DLD1 (cell line): ENCODE data around the gene SPTLC3.

ENCODE experiments used
- in situ Hi-C: cut with HindIII; loops from 2 replicates; pipeline ENCODE4 v1.10.0; 2017; ENCODE audit warnings: low sequenced_read_pairs

SPTLC3 gene

DNA sequence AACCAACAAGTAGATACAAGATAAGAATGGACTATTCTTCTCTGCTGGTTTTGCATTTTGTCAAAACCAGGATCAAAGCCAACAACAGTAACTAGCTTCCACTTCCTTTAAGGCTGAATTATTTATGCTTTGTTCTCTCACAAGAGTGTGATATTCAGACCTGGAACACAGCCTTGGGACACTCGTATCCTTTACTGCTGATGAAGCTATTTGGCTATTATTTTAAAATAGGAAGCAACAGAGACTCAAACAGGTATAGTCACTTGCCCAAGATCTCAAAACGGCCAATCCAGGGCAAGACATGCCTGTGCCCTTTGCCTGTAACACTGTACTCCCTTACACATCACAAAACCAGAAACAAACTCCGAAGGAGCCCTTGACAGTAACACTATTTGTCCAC lies 19.9 kb downstream of the SPTLC3 start:
- in situ Hi-C loops: no loop called here

- in situ Hi-C loops: no loop called here
Observed at GRCh38 chr20:13029687-13030375, 21.1 kb downstream of the SPTLC3 start.

DNA sequence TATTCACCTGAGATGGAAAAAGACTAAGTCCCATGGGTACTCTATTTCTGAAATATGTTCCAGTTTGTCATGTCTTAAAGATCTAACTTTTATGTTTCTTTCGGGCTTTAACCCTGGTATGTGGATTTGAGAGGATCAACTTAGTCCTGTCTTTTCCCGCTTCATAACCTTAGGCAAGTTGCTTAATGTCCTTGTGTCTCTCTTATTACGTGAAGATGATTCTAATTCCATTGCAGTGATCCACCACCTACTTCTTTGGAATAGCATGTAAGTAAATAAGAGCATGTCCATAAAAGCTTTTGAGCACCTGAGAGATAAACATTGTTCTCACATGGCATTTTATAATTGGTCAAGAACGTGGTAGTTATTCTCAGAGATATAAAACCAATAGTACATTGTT lies 23.0 kb downstream of the SPTLC3 start:
- in situ Hi-C loops: no loop called here

- in situ Hi-C loops: no loop called here
Observed at GRCh38 chr20:13034115-13034514, 25.3 kb downstream of the SPTLC3 start.

- in situ Hi-C loops: no loop called here
Observed at GRCh38 chr20:13034936-13035335, 26.2 kb downstream of the SPTLC3 start.

DNA sequence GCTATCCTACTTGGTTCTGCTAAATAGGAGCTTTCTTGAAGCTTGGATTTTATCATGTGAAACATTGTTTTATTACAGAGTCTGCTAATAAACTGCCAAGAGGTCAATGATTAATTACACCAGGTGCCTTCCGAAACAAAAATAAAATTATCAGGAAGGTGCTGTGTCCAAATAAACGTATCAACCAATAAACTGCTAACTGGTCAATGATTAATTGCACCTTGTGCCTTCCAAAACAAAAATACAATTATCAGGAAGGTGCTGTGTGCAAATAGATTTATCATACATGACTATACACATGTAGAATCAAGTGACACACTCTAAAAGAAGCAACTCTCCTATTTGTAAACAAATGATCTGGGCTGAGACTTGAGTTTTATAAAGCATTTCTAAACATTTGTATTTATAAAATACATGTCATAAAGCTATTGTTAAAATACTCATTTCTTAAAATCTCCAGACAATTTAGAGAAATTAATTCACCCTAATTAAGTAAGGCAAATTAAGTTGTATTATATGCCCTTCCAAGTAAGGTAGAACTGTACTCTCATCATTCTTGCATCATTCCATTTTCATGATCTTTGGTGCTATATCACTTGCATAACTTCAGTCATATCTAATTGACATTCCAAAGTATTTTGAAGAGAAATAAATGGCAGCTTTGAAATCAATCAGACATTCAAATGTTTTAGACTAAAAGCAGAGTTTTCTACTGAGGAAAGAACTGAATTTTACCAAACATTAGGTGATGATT lies 26.8 kb downstream of the SPTLC3 start:
- in situ Hi-C loops: no loop called here

DNA sequence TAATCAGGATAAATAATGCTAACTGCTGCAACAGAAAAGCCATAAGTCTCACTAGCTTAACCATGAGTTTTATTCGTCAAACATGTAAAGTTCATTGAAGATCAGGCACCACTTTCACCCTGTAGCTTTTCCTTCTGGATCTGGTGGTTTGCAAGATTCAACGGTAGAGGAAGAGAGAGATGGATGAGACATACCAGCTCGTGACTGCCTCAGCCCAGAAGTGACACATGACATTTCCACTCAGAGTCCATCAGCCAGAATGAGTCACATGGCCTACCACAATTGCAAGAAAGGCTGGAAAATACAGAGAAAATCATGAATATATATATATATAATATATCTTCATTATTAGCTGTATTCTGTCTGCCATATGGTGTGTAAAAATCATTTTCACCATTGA lies 29.0 kb downstream of the SPTLC3 start:
- in situ Hi-C loops: no loop called here

GRCh38 chr20:13041574-13042457 lies 33.0 kb downstream of the SPTLC3 start:
- in situ Hi-C loops: no loop called here

- in situ Hi-C loops: no loop called here
Observed at GRCh38 chr20:13042458-13042794, 33.7 kb downstream of the SPTLC3 start.

- in situ Hi-C loops: no loop called here
Observed at GRCh38 chr20:13046409-13046808, 37.6 kb downstream of the SPTLC3 start.

GRCh38 chr20:13054011-13054410 lies 45.2 kb downstream of the SPTLC3 start:
- in situ Hi-C loops: no loop called here

DNA sequence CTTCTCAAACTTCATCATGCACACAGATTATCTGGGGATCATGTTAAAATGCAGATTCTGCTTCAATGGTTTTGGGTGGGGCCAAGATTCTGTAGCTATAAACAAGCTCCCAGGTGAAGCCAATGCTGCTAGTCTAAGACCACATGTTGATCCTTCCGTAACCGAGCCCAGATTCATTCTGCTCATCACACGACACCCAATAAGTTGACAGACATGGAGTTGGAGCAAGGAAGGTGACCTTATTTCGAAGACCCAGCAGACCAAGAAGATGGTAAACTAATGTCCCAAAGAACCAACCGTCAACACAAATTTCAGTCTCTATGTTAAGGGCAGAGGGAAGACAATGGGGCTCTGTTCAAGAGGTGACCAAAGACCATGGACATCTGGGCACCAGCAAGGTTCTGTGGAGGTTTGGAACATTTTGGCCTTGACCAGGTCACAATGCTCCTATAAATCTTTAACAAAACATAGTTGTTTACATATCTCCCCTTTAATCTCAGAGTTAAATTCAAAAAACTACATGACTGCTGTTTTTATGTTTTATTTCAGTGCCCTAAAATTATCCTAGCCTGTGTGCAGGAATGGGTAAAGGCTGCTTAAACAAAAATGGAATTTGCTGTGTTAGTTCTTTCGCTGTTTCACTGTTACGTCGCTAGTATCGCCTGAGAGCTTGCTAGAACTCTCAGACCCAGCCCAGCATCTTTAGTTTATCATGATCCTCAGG lies 50.1 kb downstream of the SPTLC3 start:
- in situ Hi-C loops: no loop called here

- in situ Hi-C loops: no loop called here
Observed at GRCh38 chr20:13059398-13060136, 50.8 kb downstream of the SPTLC3 start.

DNA sequence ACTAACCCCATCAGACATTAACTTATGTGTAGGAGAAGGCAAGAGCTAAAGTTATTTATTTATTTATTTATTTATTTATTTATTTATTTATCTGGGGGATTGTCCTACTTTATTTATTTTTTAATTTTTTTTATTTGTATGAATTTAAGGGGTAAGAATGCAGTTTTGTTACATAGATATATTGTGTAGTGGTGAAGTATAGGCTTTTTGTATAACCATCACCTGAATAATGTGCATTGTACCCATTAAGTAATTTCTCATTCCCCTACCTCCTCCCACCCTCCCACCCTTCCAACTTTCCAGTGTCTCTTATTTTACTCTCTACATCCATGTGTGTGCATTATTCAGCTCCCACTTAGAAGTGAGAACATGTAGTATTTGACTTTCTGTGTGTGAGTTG lies 51.6 kb downstream of the SPTLC3 start:
- in situ Hi-C loops: no loop called here

GRCh38 chr20:13061381-13061780 lies 52.6 kb downstream of the SPTLC3 start:
- in situ Hi-C loops: no loop called here

GRCh38 chr20:13062789-13063188 lies 54.0 kb downstream of the SPTLC3 start:
- in situ Hi-C loops: no loop called here

DNA sequence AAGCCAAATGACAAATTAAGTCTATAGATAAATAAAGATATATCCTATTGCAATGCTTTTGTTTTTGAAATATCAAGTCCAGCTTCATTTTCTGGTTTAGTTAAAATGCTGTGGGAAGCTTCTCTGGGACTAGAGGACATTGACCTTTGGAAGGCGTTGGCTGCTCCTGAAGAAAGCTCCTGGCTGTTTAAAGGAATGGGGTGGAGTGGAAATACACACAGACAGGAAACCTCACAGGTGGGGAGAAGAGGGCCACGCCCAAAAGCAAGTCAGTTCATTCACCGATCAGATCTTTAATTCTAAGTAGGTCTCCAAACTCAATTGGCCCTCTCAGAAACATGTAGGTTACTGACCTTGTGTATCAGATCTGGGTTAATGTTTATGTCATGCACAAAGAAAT lies 59.6 kb downstream of the SPTLC3 start:
- in situ Hi-C loops: no loop called here

GRCh38 chr20:13081877-13082276 lies 73.1 kb downstream of the SPTLC3 start:
- in situ Hi-C loops: no loop called here

GRCh38 chr20:13082378-13082777 lies 73.6 kb downstream of the SPTLC3 start:
- in situ Hi-C loops: no loop called here

GRCh38 chr20:13085275-13085674 lies 76.5 kb downstream of the SPTLC3 start:
- in situ Hi-C loops: no loop called here
